Astrocyte (in vitro differentiated cells and primary cell): ENCODE measurements around the gene APOBEC2. TPM values are rescaled to one million over a fixed set of nuclear protein-coding genes. Genes with fewer than 3 reads are reported as not detected.

ENCODE experiments used
- DNase-seq: peaks from one replicate; pipeline ENCODE4 v3.0.0-alpha.2; 2010; ENCODE audit warnings: low read depth
- FAIRE-seq: peaks from 2 replicates; lab custom pipeline; 2011; peaks lifted over from hg19 to GRCh38; lab: Jason Lieb, UNC
- H2AFZ ChIP-seq: 2 replicates; pipeline ENCODE4 v1.6.0; 2012; ENCODE audit warnings: low read depth, low read length, inconsistent platforms
- H3K27ac ChIP-seq: 2 replicates; pipeline ENCODE4 v1.5.1; 2011; ENCODE audit warnings: low read depth, low read length, inconsistent platforms
- H3K27me3 ChIP-seq: 2 replicates; pipeline ENCODE4 v1.6.0; 2011; ENCODE audit warnings: low read length, inconsistent platforms; ENCODE audit not compliant: insufficient read depth
- H3K36me3 ChIP-seq: 2 replicates; pipeline ENCODE4 v1.5.1; 2011; ENCODE audit warnings: low read length, inconsistent platforms; ENCODE audit not compliant: insufficient read depth
- H3K4me1 ChIP-seq: 2 replicates; pipeline ENCODE4 v1.5.1; 2011; ENCODE audit warnings: low read length, inconsistent platforms; ENCODE audit not compliant: insufficient read depth
- H3K4me2 ChIP-seq: 2 replicates; pipeline ENCODE4 v1.6.0; 2012; ENCODE audit warnings: low read length, inconsistent platforms
- H3K4me3 ChIP-seq: 2 replicates; pipeline ENCODE4 v1.5.1; 2011; ENCODE audit warnings: low read depth, mild to moderate bottlenecking, low read length, inconsistent platforms; ENCODE audit not compliant: insufficient read depth
- H3K79me2 ChIP-seq: 2 replicates; pipeline ENCODE4 v1.6.0; 2012; ENCODE audit warnings: mild to moderate bottlenecking, low read length, inconsistent platforms; ENCODE audit not compliant: insufficient read depth
- H3K9ac ChIP-seq: 2 replicates; pipeline ENCODE4 v1.6.0; 2012; ENCODE audit warnings: mild to moderate bottlenecking, low read length, inconsistent platforms
- H3K9me3 ChIP-seq: 2 replicates; pipeline ENCODE4 v1.5.1; 2012; ENCODE audit warnings: low read depth, mild to moderate bottlenecking, low read length, inconsistent platforms; ENCODE audit not compliant: insufficient read depth
- H4K20me1 ChIP-seq: 2 replicates; pipeline ENCODE4 v1.6.0; 2012; ENCODE audit warnings: low read length, inconsistent platforms; ENCODE audit not compliant: insufficient read depth
- H3K27ac Mint-ChIP-seq: one replicate; pipeline ENCODE4 v1.8.0; 2021; ENCODE audit warnings: mild to moderate bottlenecking, mixed read lengths; ENCODE audit not compliant: unreplicated experiment
- H3K27me3 Mint-ChIP-seq: one replicate; pipeline ENCODE4 v1.8.0; 2021; ENCODE audit warnings: low read depth, mixed read lengths; ENCODE audit not compliant: unreplicated experiment
- H3K36me3 Mint-ChIP-seq: one replicate; pipeline ENCODE4 v1.8.0; 2021; ENCODE audit warnings: low read depth, mixed read lengths; ENCODE audit not compliant: unreplicated experiment
- H3K4me1 Mint-ChIP-seq: one replicate; pipeline ENCODE4 v1.8.0; 2021; ENCODE audit warnings: low read depth, mixed read lengths; ENCODE audit not compliant: unreplicated experiment
- H3K4me3 Mint-ChIP-seq: one replicate; pipeline ENCODE4 v1.8.0; 2021; ENCODE audit warnings: mild to moderate bottlenecking, moderate library complexity, mixed read lengths; ENCODE audit not compliant: unreplicated experiment
- H3K9me3 Mint-ChIP-seq: one replicate; pipeline ENCODE4 v1.8.0; 2021; ENCODE audit warnings: mild to moderate bottlenecking, mixed read lengths; ENCODE audit not compliant: unreplicated experiment
- CTCF ChIP-seq: IDR thresholded peaks from 2 replicates; pipeline ENCODE4 v1.5.1; 2011; ENCODE audit warnings: low read depth, mild to moderate bottlenecking, inconsistent platforms, low read length, moderate library complexity; ENCODE audit not compliant: insufficient read depth
- EZH2 ChIP-seq: IDR thresholded peaks from 2 replicates; pipeline ENCODE4 v1.6.1; 2012; ENCODE audit warnings: mild to moderate bottlenecking, low read length, inconsistent platforms; ENCODE audit not compliant: insufficient read depth
- total RNA-seq: library from RNA; stranded (reverse); gene quantifications from 2 replicates; pipeline ENCODE4 v1.2.1, GENCODE V29; 2021

APOBEC2 gene
- total RNA-seq, 1 donor from 2014 or later, result not detected

DNA sequence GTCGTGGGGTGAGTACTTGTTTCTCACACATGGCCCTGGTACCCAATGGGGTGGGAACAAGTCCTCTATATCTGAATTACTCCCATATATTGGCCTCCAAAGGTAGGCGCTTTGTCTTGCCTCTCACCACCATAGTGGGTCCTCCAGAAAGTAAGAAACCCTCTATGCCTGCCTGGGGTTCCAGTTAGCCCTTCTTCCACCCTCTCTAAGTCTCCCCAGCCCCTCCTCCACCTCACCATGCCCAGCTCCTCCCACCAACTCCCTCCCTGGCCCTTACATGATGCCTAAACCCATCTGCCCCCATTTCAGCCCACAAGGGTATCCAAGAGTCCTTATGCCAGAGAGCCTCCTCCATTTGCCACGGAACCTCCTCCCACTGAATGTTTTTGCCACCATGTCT is 9.9 kb upstream of the APOBEC2 start:
- Mint-ChIP-seq H3K4me3 (no peak overlapping the region), H3K4me1 (peaks cover 11% of the 10 kb centered on the region), H3K27ac (no peak overlapping the region), H3K9me3 (peaks cover 3% of the 10 kb centered on the region), H3K27me3 (peaks cover 6% of the 10 kb centered on the region), H3K36me3 (no peaks in the 10 kb centered on the region)
- H3K4me3 ChIP-seq, result no peak overlapping the region
- no peak overlapping the region for H3K4me2 ChIP-seq
- TF ChIP-seq EZH2 (no peak), CTCF (no peak)
- H3K4me1 ChIP-seq, result peaks cover 9% of the 10 kb centered on the region
- no peaks in the 10 kb centered on the region for H3K36me3 ChIP-seq
- no peaks in the 10 kb centered on the region for H3K9me3 ChIP-seq
- no peak overlapping the region for H3K27ac ChIP-seq
- no peak overlapping the region for H3K9ac ChIP-seq
- FAIRE-seq, result no peak
- H3K27me3 ChIP-seq, result peaks cover 3% of the 10 kb centered on the region
- no peaks in the 10 kb centered on the region for H4K20me1 ChIP-seq
- no peak for DNase-seq
- no peak overlapping the region for H2AFZ ChIP-seq
- H3K79me2 ChIP-seq, result no peaks in the 10 kb centered on the region

DNA sequence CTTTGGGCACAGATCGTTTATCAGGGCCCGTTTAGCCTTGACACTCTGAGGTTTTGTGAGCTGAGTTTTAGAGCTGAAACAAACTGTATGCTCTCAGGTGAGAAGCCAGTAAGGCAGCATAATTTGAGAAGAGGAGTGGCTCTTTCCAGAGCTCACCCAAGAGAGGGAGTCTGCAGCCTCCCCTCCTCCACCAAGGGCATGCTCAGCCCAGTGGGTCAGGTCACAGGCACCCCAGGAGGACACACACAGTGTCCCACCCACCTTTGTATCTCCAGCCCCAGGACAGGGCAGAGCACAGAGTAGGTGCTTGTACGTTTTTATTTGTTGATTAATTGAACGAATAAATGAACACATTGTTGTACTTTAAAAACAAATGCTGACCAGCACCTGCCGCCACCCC is 7.3 kb upstream of the APOBEC2 start:
- peaks cover 6% of the 10 kb centered on the region for H3K27me3 Mint-ChIP-seq
- no peaks in the 10 kb centered on the region for H3K36me3 ChIP-seq
- TF ChIP-seq CTCF (no peak), EZH2 (no peak)
- FAIRE-seq (no peak), DNase-seq (no peak)
- no peaks in the 10 kb centered on the region for H3K27me3 ChIP-seq
- H3K4me2 ChIP-seq, result no peak overlapping the region
- H3K27ac Mint-ChIP-seq, result no peak overlapping the region
- H3K4me3 ChIP-seq, result no peak overlapping the region
- no peak overlapping the region for H3K27ac ChIP-seq
- H4K20me1 ChIP-seq, result no peaks in the 10 kb centered on the region
- peaks cover 3% of the 10 kb centered on the region for H3K9me3 Mint-ChIP-seq
- H2AFZ ChIP-seq, result no peak overlapping the region
- peaks cover 15% of the 10 kb centered on the region for H3K4me1 Mint-ChIP-seq
- H3K4me3 Mint-ChIP-seq, result no peak overlapping the region
- H3K79me2 ChIP-seq, result no peaks in the 10 kb centered on the region
- no peaks in the 10 kb centered on the region for H3K36me3 Mint-ChIP-seq
- no peaks in the 10 kb centered on the region for H3K9me3 ChIP-seq
- peaks cover 3% of the 10 kb centered on the region for H3K4me1 ChIP-seq
- no peak overlapping the region for H3K9ac ChIP-seq

GRCh38 chr6:41046084-41046483 is 6.9 kb upstream of the APOBEC2 start:
- no peak overlapping the region for H3K27ac ChIP-seq
- FAIRE-seq, result no peak

More at GRCh38 chr6:41046084-41046483, 6.9 kb upstream of the APOBEC2 start:
- no peaks in the 10 kb centered on the region for H3K4me1 ChIP-seq
- Mint-ChIP-seq H3K9me3 (peaks cover 3% of the 10 kb centered on the region), H3K36me3 (no peaks in the 10 kb centered on the region), H3K27ac (no peak overlapping the region), H3K27me3 (peaks cover 6% of the 10 kb centered on the region), H3K4me3 (no peak overlapping the region), H3K4me1 (peaks cover 12% of the 10 kb centered on the region)
- TF ChIP-seq EZH2, result no peak
- TF ChIP-seq CTCF, result no peak
- H3K4me3 ChIP-seq, result no peak overlapping the region
- H3K27me3 ChIP-seq, result no peaks in the 10 kb centered on the region
- H3K79me2 ChIP-seq, result no peaks in the 10 kb centered on the region
- H3K9ac ChIP-seq, result no peak overlapping the region
- H3K9me3 ChIP-seq, result no peaks in the 10 kb centered on the region
- no peak overlapping the region for H2AFZ ChIP-seq
- H4K20me1 ChIP-seq, result no peaks in the 10 kb centered on the region
- no peak for DNase-seq
- no peaks in the 10 kb centered on the region for H3K36me3 ChIP-seq
- H3K4me2 ChIP-seq, result no peak overlapping the region
